ENCODE results near the gene SLC4A1AP.
"Not testable (repeated sequence)": the region's sequence is repeated elsewhere in the genome, so short reads cannot be mapped to it uniquely, and the experiment has no call there.

SLC4A1AP gene

DNA sequence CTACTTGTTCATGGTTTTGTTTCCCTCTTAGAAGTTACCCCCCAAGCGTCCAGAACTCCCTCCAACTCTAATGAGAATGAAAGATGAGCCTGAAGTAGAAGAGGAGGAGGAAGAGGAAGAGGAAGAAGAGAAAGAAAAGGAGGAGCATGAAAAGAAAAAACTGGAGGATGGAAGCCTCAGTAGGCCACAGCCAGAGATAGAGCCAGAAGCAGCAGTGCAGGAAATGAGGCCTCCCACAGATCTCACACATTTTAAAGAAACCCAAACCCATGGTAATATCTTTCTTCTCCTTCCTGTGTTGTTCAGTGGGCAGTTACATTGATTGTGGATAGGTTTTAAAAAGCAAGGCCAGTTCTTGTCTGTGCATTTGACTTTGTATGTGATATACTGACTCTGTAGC is 21.3 kb downstream of the SLC4A1AP start:
- not testable (repeated sequence) for H3K4me1 ChIP-seq (ENCODE audit: control insufficient read depth, insufficient read depth, low read length); H3K9ac ChIP-seq (ENCODE audit: low read depth, low read length); H3K27me3 ChIP-seq (ENCODE audit: control insufficient read depth, insufficient read depth, low read length); H3K9me3 ChIP-seq (ENCODE audit: control insufficient read depth, insufficient read depth, low read length); H3K36me3 ChIP-seq (ENCODE audit: control insufficient read depth, insufficient read depth, low read length); H3K4me3 ChIP-seq (ENCODE audit: low read depth, low read length)

DNA sequence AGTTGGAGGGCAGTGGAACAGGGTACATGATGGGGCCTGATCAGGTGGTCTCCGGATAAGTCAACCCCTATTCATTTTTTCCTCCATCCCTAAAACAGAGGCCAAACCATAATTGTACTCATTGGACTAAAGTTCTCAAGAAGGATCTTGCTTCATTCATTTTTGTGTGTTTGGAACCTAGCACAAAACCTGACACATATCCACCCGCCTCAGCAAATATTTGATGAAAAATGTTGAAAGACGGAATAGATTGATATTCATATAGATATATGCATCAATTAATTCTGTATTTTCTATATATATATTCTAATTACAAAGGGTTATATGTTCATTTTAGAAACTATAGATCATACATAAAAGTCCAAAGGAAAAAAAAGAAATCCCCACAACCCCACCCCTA is 21.9 kb downstream of the SLC4A1AP start:
- Histone ChIP-seq H3K27me3 (ENCODE audit: control insufficient read depth, insufficient read depth, low read length) (no peaks in the 10 kb centered on the region), H3K9ac (ENCODE audit: low read depth, low read length) (no peak overlapping the region), H3K9me3 (ENCODE audit: control insufficient read depth, insufficient read depth, low read length) (no peaks in the 10 kb centered on the region), H3K4me3 (ENCODE audit: low read depth, low read length) (no peak overlapping the region), H3K4me1 (ENCODE audit: control insufficient read depth, insufficient read depth, low read length) (no peaks in the 10 kb centered on the region), H3K36me3 (ENCODE audit: control insufficient read depth, insufficient read depth, low read length) (peaks cover 5% of the 10 kb centered on the region)

DNA sequence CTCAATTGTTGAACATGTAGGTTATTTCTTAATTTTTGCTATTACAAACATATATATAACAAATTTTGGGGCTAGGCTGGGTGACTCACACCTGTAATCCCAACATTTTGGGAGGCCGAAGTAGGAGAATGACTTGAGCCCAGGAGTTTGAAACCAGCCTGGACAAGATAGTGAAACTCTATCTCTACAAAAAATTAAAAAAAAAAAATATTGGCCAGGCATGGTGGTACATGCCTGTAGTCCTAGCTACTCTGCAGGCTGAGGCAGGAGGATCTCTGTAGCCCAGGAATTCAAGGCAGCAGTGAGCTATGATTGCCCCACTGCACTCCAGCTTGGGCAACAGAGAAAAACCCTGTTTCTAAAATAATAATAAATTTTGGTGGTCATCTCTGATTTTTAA is 23.5 kb downstream of the SLC4A1AP start:
- H3K9ac ChIP-seq (ENCODE audit: low read depth, low read length): no peak overlapping the region
- H3K36me3 ChIP-seq (ENCODE audit: control insufficient read depth, insufficient read depth, low read length): peaks cover 5% of the 10 kb centered on the region
- no peak overlapping the region for H3K4me3 ChIP-seq (ENCODE audit: low read depth, low read length)
- no peaks in the 10 kb centered on the region for H3K9me3 ChIP-seq (ENCODE audit: control insufficient read depth, insufficient read depth, low read length)
- no peaks in the 10 kb centered on the region for H3K4me1 ChIP-seq (ENCODE audit: control insufficient read depth, insufficient read depth, low read length)
- H3K27me3 ChIP-seq (ENCODE audit: control insufficient read depth, insufficient read depth, low read length): no peaks in the 10 kb centered on the region

DNA sequence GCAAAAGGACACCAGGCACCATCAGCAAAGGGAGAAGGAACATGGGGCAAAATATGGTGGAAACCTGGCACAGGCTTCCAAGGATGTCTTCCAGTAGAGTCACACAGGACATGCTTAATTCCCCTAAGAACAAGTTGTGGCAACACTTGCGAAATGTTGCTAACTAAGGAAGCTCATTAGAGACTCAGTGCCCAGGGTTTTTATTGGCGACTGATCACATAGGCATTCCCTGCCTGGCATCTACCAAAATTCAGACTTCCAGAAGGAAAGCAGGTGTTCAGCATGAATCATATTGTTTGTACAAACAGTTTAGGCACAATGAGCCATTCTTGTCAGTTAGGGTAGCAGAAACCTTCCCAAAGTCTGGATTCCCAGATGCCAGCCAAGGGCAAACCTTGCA is 25.7 kb downstream of the SLC4A1AP start:
- no peaks in the 10 kb centered on the region for H3K4me1 ChIP-seq (ENCODE audit: control insufficient read depth, insufficient read depth, low read length)
- H3K36me3 ChIP-seq (ENCODE audit: control insufficient read depth, insufficient read depth, low read length): peaks cover 5% of the 10 kb centered on the region
- H3K4me3 ChIP-seq (ENCODE audit: low read depth, low read length): no peak overlapping the region
- no peaks in the 10 kb centered on the region for H3K9me3 ChIP-seq (ENCODE audit: control insufficient read depth, insufficient read depth, low read length)
- H3K9ac ChIP-seq (ENCODE audit: low read depth, low read length): no peak overlapping the region
- H3K27me3 ChIP-seq (ENCODE audit: control insufficient read depth, insufficient read depth, low read length): no peaks in the 10 kb centered on the region

DNA sequence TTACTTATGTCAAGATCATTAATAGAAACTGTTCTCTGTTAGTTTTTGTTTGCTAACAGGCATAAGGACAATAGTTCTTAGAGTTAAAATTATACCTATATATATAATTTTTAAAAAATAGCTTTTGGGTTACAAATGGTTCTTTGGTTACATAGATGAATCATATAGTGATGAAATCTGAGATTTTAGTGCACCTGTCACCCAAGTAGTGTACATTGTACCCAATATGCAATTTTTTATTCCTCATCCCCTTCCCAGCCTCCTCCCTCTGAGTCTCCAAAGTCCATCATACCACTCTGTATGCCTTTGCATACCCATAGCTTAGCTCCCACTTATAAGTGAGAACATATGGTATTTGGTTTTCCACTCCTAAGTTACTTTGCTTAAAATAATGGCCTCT is 26.4 kb downstream of the SLC4A1AP start:
- H3K4me3 ChIP-seq (ENCODE audit: low read depth, low read length): no peak overlapping the region
- H3K27me3 ChIP-seq (ENCODE audit: control insufficient read depth, insufficient read depth, low read length): no peaks in the 10 kb centered on the region
- H3K4me1 ChIP-seq (ENCODE audit: control insufficient read depth, insufficient read depth, low read length): no peaks in the 10 kb centered on the region
- H3K9ac ChIP-seq (ENCODE audit: low read depth, low read length): no peak overlapping the region
- no peaks in the 10 kb centered on the region for H3K9me3 ChIP-seq (ENCODE audit: control insufficient read depth, insufficient read depth, low read length)
- peaks cover 5% of the 10 kb centered on the region for H3K36me3 ChIP-seq (ENCODE audit: control insufficient read depth, insufficient read depth, low read length)

DNA sequence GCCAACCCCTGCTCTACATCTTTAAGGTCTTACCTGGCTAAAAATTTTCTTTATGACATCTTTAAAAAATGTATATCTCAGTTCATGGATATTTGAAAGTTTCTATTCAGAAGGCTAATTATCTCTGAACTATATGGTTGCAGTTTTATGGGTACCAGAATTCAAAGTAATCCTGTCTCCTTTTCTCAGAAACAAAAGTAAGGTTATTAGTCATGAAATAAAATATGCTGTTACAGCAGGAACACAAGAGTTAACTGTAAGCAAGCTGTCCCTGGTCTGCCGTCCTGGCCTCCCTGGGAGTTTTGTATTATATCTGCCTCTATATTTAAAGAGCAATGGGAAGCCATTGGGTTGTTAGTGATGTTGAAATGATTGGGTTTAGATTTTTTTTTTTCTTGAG is 34.0 kb downstream of the SLC4A1AP start:
- H3K36me3 ChIP-seq (ENCODE audit: control insufficient read depth, insufficient read depth, low read length): no peaks in the 10 kb centered on the region
- no peaks in the 10 kb centered on the region for H3K27me3 ChIP-seq (ENCODE audit: control insufficient read depth, insufficient read depth, low read length)
- H3K9ac ChIP-seq (ENCODE audit: low read depth, low read length): no peak overlapping the region
- H3K9me3 ChIP-seq (ENCODE audit: control insufficient read depth, insufficient read depth, low read length): no peaks in the 10 kb centered on the region
- no peak overlapping the region for H3K4me3 ChIP-seq (ENCODE audit: low read depth, low read length)
- no peaks in the 10 kb centered on the region for H3K4me1 ChIP-seq (ENCODE audit: control insufficient read depth, insufficient read depth, low read length)

DNA sequence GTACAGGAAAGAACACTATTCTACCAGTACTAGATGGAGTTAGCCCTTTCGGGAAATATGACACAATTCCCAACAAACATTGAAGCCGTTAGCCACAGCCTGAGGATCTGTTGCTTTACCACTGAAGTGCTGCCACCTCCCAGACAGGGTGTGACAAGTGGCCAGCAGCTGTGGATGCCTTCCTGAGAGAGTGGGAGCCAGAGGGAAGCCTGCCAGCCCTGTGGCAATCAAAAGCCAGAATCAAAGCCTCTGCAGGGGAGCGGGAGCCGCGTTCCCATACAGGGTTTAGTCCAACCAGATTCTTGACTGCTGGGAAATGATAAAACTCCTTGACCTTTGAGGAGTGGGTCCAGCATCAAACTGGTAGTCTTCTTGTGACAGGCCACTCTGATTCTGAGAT is 38.0 kb downstream of the SLC4A1AP start:
- no peaks in the 10 kb centered on the region for H3K36me3 ChIP-seq (ENCODE audit: control insufficient read depth, insufficient read depth, low read length)
- no peaks in the 10 kb centered on the region for H3K27me3 ChIP-seq (ENCODE audit: control insufficient read depth, insufficient read depth, low read length)
- no peaks in the 10 kb centered on the region for H3K9me3 ChIP-seq (ENCODE audit: control insufficient read depth, insufficient read depth, low read length)
- H3K9ac ChIP-seq (ENCODE audit: low read depth, low read length): no peak overlapping the region
- peaks cover 10% of the 10 kb centered on the region for H3K4me1 ChIP-seq (ENCODE audit: control insufficient read depth, insufficient read depth, low read length)
- no peak overlapping the region for H3K4me3 ChIP-seq (ENCODE audit: low read depth, low read length)

DNA sequence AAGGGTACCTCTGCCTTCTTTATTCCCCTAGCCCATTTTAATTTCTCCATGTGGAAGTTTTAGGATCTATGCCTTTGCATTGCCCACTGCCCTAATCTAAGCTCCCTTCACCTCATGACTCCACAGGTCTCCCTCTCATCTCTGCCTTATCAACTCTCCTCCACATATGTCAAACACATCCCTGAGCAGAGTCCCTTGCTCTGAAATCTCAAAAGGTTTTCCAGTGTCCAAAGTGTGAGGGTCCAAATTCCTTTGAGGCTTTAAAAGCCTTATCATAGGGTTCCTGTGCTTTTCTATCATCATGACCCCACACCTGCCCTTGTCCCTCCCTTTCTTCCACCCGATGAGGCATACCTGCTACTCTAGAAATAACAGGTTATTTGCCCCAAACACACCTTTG is 38.6 kb downstream of the SLC4A1AP start:
- Histone ChIP-seq H3K36me3 (ENCODE audit: control insufficient read depth, insufficient read depth, low read length) (no peaks in the 10 kb centered on the region), H3K4me3 (ENCODE audit: low read depth, low read length) (no peak overlapping the region), H3K9ac (ENCODE audit: low read depth, low read length) (no peak overlapping the region), H3K4me1 (ENCODE audit: control insufficient read depth, insufficient read depth, low read length) (peaks cover 10% of the 10 kb centered on the region), H3K9me3 (ENCODE audit: control insufficient read depth, insufficient read depth, low read length) (no peaks in the 10 kb centered on the region), H3K27me3 (ENCODE audit: control insufficient read depth, insufficient read depth, low read length) (no peaks in the 10 kb centered on the region)

DNA sequence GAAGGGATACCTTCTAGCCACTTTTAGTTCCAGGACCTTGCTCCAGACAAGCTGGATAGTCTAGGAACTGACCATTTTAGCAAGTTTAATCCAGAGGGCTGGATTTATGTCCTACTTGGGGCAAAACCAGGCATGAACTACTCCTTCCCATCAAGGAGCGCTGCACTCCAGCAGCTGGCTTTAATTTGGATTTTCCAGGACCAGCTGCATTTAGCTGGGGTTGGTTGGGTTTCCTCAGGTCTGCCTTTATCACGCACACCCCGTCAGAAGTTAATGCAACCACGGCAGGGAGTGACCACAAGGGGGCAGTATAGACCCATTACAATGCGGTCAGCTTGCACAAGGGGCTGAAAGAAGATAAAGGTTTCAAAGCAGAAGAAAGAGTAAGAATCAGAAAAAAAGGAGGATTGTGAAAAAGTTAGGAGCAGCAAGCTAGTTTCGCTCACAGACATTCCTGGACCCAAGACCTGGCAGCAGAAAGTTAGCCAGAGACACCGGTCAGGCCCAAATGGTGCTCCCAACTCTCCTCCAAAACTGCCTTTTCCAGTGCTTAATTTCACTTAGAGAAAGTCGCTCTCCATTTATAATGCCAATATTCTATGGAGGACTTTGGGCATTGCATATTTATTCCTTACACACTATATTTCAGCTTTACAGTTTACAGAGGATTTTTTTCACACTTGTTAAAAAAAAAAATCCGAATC is 40.1 kb downstream of the SLC4A1AP start:
- H3K4me3 ChIP-seq (ENCODE audit: low read depth, low read length): no peak overlapping the region
- no peaks in the 10 kb centered on the region for H3K27me3 ChIP-seq (ENCODE audit: control insufficient read depth, insufficient read depth, low read length)
- no peak overlapping the region for H3K9ac ChIP-seq (ENCODE audit: low read depth, low read length)
- no peaks in the 10 kb centered on the region for H3K36me3 ChIP-seq (ENCODE audit: control insufficient read depth, insufficient read depth, low read length)
- no peaks in the 10 kb centered on the region for H3K9me3 ChIP-seq (ENCODE audit: control insufficient read depth, insufficient read depth, low read length)
- peaks cover 10% of the 10 kb centered on the region for H3K4me1 ChIP-seq (ENCODE audit: control insufficient read depth, insufficient read depth, low read length)

DNA sequence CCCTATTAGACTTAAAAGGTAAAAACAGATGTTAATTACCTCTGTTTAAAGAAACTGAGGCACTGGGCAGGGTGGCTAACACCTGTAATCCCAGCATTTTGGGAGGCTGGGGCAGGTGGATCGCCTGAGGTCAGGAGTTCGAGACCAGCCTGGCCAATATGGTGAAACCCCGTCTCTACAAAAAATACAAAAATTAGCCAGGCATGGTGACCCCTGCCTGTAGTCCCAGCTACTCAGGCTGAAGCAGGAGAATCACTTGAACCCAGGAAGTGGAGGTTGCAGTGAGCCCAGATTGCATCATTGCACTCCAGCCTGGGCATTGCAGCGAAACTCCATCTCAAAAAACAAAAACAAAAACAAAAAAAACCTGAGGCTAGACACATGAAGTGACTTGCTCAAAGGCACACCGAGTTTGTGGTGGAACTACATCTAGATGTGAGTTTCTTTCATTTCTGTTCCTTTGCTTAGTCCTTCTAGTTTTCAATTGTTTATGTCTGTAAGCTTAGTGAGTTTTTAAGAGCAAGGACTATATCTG is 40.7 kb downstream of the SLC4A1AP start:
- Histone ChIP-seq H3K27me3 (ENCODE audit: control insufficient read depth, insufficient read depth, low read length) (no peaks in the 10 kb centered on the region), H3K4me1 (ENCODE audit: control insufficient read depth, insufficient read depth, low read length) (peaks cover 10% of the 10 kb centered on the region), H3K9ac (ENCODE audit: low read depth, low read length) (no peak overlapping the region), H3K36me3 (ENCODE audit: control insufficient read depth, insufficient read depth, low read length) (no peaks in the 10 kb centered on the region), H3K4me3 (ENCODE audit: low read depth, low read length) (no peak overlapping the region), H3K9me3 (ENCODE audit: control insufficient read depth, insufficient read depth, low read length) (no peaks in the 10 kb centered on the region)

DNA sequence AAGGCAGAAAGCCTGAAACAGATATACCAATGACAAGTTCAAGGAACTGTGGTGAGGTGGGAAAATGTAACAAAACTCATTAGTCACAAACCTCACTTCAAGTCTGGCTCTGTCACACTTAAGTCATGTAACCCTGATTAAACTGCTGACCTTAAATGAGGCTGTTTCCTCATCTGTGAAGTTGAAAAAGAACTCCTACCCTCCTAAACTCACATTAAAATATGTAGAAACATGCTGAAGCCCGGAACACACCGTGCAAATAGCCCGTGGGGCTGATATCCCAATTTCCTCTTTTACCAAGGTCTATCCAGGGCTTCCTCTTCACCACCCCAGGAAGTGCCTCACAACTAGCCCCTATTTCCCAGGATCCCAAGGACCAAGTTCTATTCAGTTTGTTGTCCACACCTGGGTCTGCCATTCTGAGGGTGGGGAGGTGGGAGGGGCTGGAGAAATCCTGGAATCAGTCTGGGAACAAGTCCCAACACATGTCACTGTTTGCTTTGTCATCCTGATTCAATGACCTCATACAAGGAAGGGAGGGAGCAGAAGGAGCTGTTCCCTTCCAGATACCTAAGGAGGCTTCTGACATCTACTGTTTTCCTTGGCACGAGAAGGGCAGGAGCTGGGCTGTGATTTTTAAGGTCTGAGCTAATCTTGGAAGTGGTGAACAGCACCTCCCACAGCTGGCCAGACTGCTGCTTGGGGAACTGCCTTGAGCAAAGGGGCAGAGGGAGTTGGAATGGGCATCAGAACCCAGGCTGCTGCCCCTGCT is 42.3 kb downstream of the SLC4A1AP start:
- peaks cover 10% of the 10 kb centered on the region for H3K4me1 ChIP-seq (ENCODE audit: control insufficient read depth, insufficient read depth, low read length)
- H3K9ac ChIP-seq (ENCODE audit: low read depth, low read length): no peak overlapping the region
- H3K9me3 ChIP-seq (ENCODE audit: control insufficient read depth, insufficient read depth, low read length): no peaks in the 10 kb centered on the region
- H3K36me3 ChIP-seq (ENCODE audit: control insufficient read depth, insufficient read depth, low read length): no peaks in the 10 kb centered on the region
- no peaks in the 10 kb centered on the region for H3K27me3 ChIP-seq (ENCODE audit: control insufficient read depth, insufficient read depth, low read length)
- H3K4me3 ChIP-seq (ENCODE audit: low read depth, low read length): no peak overlapping the region

All from iPS-15b (cell line).